NB4 (cell line): ENCODE data around the gene RAB41.

Experiments
- MAX ChIP-seq: IDR thresholded peaks from 2 replicates; pipeline ENCODE4 v1.6.1; 2011; ENCODE audit warnings: low read depth, low read length
- MYC ChIP-seq: IDR thresholded peaks from 2 replicates; pipeline ENCODE4 v1.6.1; 2011; ENCODE audit warnings: low read depth, low read length
- POLR2A ChIP-seq: IDR thresholded peaks from 2 replicates; pipeline ENCODE4 v1.6.1; 2011; ENCODE audit warnings: mild to moderate bottlenecking; ENCODE audit not compliant: insufficient read length; ENCODE audit errors: extremely low read depth
- TF ChIP-seq, protein P1 (sequence below): IDR thresholded peaks from one replicate; pipeline ENCODE4 v1.5.1; 2012; ENCODE audit warnings: low read depth, low read length

- TF ChIP-seq, protein P1, sequence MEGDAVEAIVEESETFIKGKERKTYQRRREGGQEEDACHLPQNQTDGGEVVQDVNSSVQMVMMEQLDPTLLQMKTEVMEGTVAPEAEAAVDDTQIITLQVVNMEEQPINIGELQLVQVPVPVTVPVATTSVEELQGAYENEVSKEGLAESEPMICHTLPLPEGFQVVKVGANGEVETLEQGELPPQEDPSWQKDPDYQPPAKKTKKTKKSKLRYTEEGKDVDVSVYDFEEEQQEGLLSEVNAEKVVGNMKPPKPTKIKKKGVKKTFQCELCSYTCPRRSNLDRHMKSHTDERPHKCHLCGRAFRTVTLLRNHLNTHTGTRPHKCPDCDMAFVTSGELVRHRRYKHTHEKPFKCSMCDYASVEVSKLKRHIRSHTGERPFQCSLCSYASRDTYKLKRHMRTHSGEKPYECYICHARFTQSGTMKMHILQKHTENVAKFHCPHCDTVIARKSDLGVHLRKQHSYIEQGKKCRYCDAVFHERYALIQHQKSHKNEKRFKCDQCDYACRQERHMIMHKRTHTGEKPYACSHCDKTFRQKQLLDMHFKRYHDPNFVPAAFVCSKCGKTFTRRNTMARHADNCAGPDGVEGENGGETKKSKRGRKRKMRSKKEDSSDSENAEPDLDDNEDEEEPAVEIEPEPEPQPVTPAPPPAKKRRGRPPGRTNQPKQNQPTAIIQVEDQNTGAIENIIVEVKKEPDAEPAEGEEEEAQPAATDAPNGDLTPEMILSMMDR, result no peak
- no peak for TF ChIP-seq POLR2A
- TF ChIP-seq MAX, result no peak
- TF ChIP-seq MYC, result no peak
Observed at GRCh38 chrX:70268034-70268433, 13.9 kb upstream of the RAB41 start, which contains the start of gene ARR3.
